ENCODE measurements around the gene CAMK2B. TPM values are rescaled to one million over a fixed set of nuclear protein-coding genes. Genes with fewer than 3 reads are reported as not detected.

CAMK2B gene
- total RNA-seq, 2 experiments from 2014 or later: 0.17 to 0.40 TPM

GRCh38 chr7:44224974-44225565, 100.3 kb downstream of the CAMK2B start:
- POLR2A ChIA-PET: no interaction called here
- CTCF ChIA-PET: interaction anchor here (1.2 kb wide), 1 partner anchor 16 kb away, joined by 4 read pairs; no protein-coding TSS in a partner anchor

- POLR2A ChIA-PET: no interaction called here
These were observed 101.1 kb downstream of the CAMK2B start for GRCh38 chr7:44224080-44224973.

GRCh38 chr7:44223362-44224079, 101.9 kb downstream of the CAMK2B start:
- CTCF ChIA-PET: no interaction called here
- POLR2A ChIA-PET: no interaction called here

More at GRCh38 chr7:44224080-44224973, 101.1 kb downstream of the CAMK2B start:
- CTCF ChIA-PET: interaction anchor here (1.2 kb wide), 1 partner anchor 17 kb away, joined by 4 read pairs; no protein-coding TSS in a partner anchor

- CTCF ChIA-PET: no interaction called here
- POLR2A ChIA-PET: no interaction called here
These were observed 102.6 kb downstream of the CAMK2B start for GRCh38 chr7:44222776-44223261.

- ChIA-PET CTCF (no interaction called here), POLR2A (no interaction called here)
These were observed 103.3 kb downstream of the CAMK2B start for GRCh38 chr7:44222074-44222473.

- POLR2A ChIA-PET: no interaction called here
- CTCF ChIA-PET: no interaction called here
These were observed 104.1 kb downstream of the CAMK2B start for GRCh38 chr7:44221231-44221791.

GRCh38 chr7:44220358-44221112, 104.9 kb downstream of the CAMK2B start:
- POLR2A ChIA-PET: no interaction called here
- CTCF ChIA-PET: no interaction called here

GRCh38 chr7:44220046-44220357, 105.4 kb downstream of the CAMK2B start:
- ChIA-PET POLR2A (no interaction called here), CTCF (no interaction called here)

- ChIA-PET POLR2A (interaction anchor here (0.5 kb wide), 1 partner anchor 21 kb away, joined by 3 read pairs; no protein-coding TSS in a partner anchor), CTCF (interaction anchor here (0.7 kb wide), 1 partner anchor 98 kb away, joined by 4 read pairs; no protein-coding TSS in a partner anchor)
These were observed 105.9 kb downstream of the CAMK2B start for GRCh38 chr7:44219371-44220045.

- ChIA-PET POLR2A (interaction anchor here (0.7 kb wide), 1 partner anchor 47 kb away, joined by 3 read pairs; no protein-coding TSS in a partner anchor), CTCF (interaction anchor here (0.7 kb wide), 1 partner anchor 99 kb away, joined by 4 read pairs; no protein-coding TSS in a partner anchor)
These were observed 106.8 kb downstream of the CAMK2B start for GRCh38 chr7:44218418-44219201.

- POLR2A ChIA-PET: interaction anchor here (0.7 kb wide), 1 partner anchor 48 kb away, joined by 3 read pairs; no protein-coding TSS in a partner anchor
- CTCF ChIA-PET: no interaction called here
These were observed 107.5 kb downstream of the CAMK2B start for GRCh38 chr7:44217852-44218402.

GRCh38 chr7:44217223-44217714, 108.1 kb downstream of the CAMK2B start:
- POLR2A ChIA-PET: no interaction called here
- CTCF ChIA-PET: no interaction called here

GRCh38 chr7:44216521-44217222, 108.7 kb downstream of the CAMK2B start:
- ChIA-PET POLR2A (no interaction called here), CTCF (no interaction called here)

- CTCF ChIA-PET: no interaction called here
- POLR2A ChIA-PET: no interaction called here
These were observed 109.4 kb downstream of the CAMK2B start for GRCh38 chr7:44216019-44216418.

- POLR2A ChIA-PET: no interaction called here
- CTCF ChIA-PET: no interaction called here
These were observed 109.9 kb downstream of the CAMK2B start for GRCh38 chr7:44215531-44215930.

- CTCF ChIA-PET: interaction anchor here (0.8 kb wide), 1 partner anchor 360 kb away, joined by 3 read pairs; the partner anchor contains the start of gene DDX56
- POLR2A ChIA-PET: no interaction called here
These were observed 111.5 kb downstream of the CAMK2B start for GRCh38 chr7:44213877-44214388.
